GM21515 (cell line): ENCODE results near the gene GNL1.
"Not testable (repeated sequence)": the region's sequence is repeated elsewhere in the genome, so short reads cannot be mapped to it uniquely, and the experiment has no call there.

Experiments used
- ATAC-seq: cut with Tn5 transposase; IDR thresholded peaks from one replicate; pipeline ENCODE4 v1.9.1; 2021; ENCODE audit not compliant: unreplicated experiment

Gene GNL1

GRCh38 chr6:30497714-30498113, 58.6 kb downstream of the GNL1 start:
- no peak for ATAC-seq

- ATAC-seq: not testable (repeated sequence)
These were observed 59.1 kb downstream of the GNL1 start for GRCh38 chr6:30497261-30497599.

- no peak for ATAC-seq
These were observed 60.3 kb downstream of the GNL1 start for GRCh38 chr6:30495993-30496392.

GRCh38 chr6:30495060-30495459, 61.2 kb downstream of the GNL1 start:
- ATAC-seq: not testable (repeated sequence)

- no peak for ATAC-seq
These were observed 61.9 kb downstream of the GNL1 start for GRCh38 chr6:30494291-30494861.

- ATAC-seq: no peak
These were observed 62.5 kb downstream of the GNL1 start for GRCh38 chr6:30493643-30494250.

GRCh38 chr6:30491991-30492952, 64.0 kb downstream of the GNL1 start:
- ATAC-seq: no peak
